Measurements from ENCODE around the gene FXYD6.
"Not testable (repeated sequence)": the region's sequence is repeated elsewhere in the genome, so short reads cannot be mapped to it uniquely, and the experiment has no call there.

The FXYD6 gene

DNA sequence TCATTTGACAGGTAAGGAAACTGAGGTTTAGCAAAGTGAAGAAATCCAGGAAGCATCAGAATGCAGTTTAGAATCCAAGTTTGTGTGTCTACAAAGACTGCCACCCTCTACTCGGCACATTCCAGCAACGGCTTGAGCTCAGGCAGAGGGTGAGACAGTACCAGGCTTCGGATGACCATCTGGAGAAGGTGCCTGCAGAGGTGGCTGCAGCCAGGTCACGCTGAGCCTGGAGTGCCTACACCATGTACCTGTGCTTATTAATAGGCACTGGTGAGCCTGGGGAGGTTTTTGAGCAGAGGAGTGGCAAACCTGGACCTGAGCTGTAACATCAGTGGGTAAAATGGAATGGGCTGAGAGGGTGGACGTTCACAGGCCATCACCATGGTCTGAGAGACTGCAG, 4.7 kb downstream of the FXYD6 start:
- no peak for FAIRE-seq

DNA sequence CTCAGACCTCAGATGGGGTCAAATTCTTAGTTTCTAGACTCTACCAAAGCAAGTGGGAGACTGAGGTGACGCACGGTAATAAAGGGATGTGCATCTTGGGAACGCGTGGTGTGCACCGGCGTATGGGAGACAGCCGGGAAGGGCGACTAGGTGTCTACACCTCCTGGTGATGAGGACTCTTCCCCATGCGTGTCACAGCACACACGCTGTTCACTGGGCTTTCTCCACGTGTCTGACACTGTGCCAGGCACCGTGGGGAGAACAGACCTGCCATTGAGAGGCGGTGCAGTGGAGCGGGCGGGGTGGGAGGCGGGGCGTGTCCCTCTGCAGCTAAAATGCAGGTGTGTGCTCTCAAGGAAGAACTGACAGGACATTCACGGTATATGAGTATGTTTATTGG, 5.3 kb downstream of the FXYD6 start:
- FAIRE-seq (no peak), DNase-seq (ENCODE audit: insufficient read length, low spot score) (no peak)

More for the DNA sequence above, 4.7 kb downstream of the FXYD6 start:
- DNase-seq (ENCODE audit: insufficient read length, low spot score), result no peak

DNA sequence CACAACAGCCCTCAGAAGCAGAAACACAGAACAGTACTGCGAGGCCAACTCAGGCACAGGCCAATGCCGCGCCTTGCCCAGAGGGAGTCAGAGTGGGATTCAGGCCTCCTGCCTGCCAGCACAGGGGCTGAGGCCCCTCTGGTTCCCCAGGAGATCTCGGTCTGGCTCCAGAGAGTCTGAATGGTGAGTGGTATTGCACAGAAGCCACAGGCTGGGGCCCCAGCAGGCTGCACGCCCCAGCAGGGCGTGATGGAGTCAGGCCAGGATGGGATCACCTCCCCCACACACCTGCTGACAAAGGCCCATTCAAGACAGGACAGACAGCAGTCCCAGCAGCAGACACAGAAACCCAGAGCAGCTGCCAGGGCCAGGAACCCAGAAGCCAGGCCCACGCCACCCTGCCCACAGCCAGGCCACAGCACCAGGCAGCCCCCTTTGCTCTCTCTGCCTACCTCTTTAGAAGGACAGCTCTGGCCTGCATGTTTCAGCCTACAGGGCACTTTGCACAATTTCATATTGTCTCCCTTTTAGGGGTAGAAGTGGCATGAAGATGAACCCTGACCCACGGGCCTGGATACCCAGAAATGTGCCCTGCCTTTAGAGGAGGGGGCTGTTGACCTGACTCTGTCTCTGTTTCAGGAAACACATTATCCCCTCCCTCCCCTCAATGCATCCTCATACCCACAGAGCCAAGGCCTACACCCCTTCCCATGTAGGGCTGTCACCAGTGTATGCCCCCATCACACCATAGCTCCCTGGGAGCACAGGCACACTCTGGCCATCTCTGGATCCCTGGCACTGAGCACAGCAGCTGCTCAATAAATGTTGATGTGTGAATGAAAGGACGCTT, 6.1 kb downstream of the FXYD6 start:
- DNase-seq (ENCODE audit: insufficient read length, low spot score) (no peak), FAIRE-seq (no peak)

DNA sequence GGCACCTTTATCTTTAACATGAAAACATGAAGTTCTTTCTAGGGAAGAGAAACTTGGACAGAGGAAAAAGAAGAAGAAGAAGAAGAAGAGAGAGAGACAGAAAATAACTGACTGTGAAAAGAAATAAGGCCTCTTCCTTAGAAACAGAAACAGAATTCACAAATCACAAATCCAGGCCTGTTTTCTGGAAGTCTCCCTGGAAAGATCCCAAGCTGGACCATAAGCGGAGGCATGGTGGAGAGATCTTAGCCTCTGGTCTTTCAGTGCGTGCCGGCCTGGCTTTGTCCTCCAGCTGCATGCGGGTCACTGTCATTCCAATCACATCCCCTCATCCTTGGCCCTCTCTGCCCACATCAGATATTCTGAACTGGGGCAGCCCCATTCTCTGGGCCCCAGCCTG, 6.9 kb downstream of the FXYD6 start:
- FAIRE-seq, result no peak
- DNase-seq (ENCODE audit: insufficient read length, low spot score), result no peak

DNA sequence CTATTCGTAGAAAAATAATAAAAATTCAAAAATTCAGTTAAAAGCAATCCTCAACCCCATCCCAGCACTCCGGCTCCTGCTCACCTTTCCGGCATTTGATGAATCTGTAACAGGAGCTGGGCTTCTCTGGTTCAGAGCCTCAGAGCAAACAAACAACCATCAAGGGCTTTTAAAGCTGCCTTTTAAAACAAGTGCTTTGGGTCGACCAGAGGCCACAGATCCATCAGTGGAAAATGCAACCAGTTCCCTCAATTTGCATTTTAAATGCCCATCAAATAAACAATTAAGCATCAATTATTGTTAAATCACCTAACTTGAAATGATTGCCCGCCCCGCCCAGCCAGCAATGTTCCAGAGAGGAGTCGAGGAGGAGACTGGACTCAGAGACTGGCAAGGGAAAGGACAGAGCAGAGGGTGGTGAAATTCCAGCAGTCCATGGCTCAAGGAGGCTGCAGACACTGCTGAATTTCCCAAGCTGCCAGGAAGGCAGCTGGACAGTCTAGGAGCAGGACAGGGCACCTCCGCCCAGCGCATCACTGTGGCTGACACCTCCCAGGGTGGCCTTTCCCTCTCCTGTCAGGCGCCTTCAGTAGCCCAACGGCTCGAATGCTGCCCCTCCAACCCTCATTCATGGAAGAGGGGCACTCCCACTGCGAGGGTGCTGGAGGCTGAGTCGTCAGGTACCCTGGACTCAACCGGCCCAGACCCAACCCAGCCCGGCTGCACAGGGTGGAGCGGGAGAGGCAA, 7.5 kb downstream of the FXYD6 start:
- FAIRE-seq (no peak), DNase-seq (ENCODE audit: insufficient read length, low spot score) (no peak)

DNA sequence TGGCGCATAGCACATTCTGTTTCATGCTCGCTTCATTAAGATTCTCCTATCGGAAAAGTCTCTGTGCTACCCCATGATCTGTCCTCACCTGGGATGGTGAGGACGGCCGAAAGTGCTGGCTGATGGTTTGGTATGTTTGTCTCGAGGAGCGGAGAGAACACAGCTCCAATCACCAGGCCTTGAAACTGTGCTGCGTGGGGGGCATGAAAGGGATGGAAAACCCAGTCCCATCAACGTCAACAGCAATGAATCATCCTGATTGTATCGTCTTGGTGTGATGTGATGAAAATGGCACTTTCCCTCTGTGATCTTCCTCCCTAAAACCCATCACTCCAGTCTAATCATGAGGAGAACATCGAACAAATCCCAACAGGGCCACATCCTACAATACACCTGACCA, 8.4 kb downstream of the FXYD6 start:
- DNase-seq (ENCODE audit: insufficient read length, low spot score) (no peak), FAIRE-seq (no peak)

DNA sequence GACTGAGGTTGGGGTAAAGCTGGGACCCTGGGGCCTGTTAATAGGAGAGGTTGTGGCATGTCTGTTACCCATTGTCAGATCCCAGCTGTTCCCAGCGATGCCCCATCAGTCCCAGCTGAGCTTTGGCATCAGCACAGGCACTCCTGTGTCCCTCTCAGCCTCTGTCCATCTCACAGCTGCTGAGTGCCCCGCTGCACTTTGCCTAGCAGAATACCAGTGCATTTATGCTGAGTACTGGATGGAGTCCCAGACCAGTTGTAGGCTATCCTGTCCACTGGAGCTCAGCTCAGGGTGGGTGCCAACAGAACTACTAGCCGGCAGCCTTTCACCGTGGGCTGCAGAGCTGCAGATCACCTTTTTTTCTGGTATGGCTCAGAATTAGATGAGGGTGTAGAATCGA, 9.9 kb downstream of the FXYD6 start:
- DNase-seq (ENCODE audit: insufficient read length, low spot score), result no peak
- FAIRE-seq, result no peak

DNA sequence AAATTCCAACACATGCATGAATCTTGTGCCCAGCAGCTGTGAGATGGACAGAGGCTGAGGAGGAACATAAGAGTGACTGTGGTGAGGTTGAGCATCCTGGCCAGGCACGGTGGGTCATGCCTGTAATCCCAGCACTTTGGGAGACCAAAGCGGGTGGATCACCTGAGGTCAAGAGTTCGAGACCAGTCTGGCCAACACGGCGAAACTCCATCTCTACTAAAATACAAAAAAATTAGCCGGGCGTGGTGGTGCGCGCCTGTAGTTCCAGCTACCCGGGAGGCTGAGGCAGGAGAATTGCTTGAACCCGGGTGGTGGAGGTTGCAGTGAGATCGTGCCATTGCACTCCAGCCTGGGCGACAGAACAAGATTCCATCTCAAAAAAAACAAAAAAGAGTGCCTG, 10.9 kb downstream of the FXYD6 start:
- DNase-seq (ENCODE audit: insufficient read length, low spot score); FAIRE-seq: not testable (repeated sequence)

DNA sequence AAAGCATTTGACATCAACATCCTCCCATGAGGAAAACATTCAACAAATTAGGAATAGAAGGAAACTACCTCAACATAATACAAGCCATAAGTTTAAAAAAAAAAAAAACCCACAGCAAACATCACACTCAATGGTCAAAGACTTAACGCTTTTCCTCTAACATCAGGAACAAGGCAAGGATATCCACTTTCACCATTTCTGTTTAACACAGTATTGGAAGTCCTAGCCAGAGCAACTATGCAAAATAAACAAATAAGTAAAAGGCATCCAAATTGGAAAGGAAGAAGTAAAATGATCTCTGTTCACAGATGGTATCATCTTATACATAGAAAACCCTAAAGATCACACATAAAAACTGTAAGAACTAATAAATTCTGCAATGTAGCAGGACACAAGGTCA, 13.1 kb downstream of the FXYD6 start:
- no peak for FAIRE-seq
- no peak for DNase-seq (ENCODE audit: insufficient read length, low spot score)

DNA sequence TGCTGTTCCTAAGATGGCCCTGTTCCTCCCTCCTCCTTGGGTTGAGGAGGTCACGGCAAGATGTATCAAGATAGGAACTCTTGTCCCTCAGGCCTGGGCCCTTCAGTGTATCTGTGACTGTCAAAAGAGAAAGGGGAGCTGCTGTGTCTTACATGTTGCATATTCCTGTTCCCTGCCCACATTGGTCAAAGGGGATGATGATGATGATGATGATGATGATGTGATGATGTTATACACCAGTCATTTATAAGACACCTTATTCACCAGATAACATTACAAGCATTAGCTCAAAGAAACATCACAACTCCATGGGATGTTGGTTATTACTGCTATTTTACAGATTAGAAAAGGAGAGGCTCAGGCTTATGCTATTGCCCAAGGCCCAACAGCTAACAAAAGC, 13.7 kb downstream of the FXYD6 start:
- DNase-seq (ENCODE audit: insufficient read length, low spot score) (no peak), FAIRE-seq (no peak)

DNA sequence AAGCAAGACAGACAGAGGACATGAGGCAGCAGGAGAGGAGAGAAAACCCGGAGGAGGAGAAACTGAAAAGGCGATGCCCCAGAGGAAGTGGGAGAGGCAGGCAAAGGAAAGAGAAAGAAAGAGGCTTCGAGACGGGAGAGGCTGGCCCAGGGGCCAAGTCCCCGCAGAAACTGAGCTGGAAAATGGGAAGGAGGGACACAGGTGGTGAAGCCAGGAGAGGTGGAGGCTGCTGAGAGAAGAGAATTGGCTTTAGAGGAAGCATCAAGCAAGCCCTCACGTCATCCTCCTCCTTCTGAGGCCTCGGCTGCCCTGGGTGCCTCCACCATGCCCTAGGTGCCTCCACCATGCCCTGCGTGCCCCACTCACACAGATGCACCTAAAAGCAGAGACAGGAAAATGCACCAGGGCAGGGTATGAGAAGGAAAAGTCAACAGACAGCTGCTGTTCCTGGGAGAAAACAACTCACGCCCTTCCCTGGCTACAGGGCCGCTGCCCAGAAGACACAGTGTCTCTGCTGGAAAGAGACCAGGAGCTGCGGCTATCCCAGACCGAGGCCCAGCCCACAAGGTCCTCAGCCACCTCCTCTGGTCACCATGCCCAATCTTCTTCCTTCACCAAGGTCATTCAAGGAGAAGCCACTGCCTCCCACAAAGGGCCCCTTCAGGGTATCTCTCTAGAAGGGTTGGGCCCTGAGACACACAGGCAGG, 14.3 kb downstream of the FXYD6 start:
- no peak for DNase-seq (ENCODE audit: insufficient read length, low spot score)
- no peak for FAIRE-seq

DNA sequence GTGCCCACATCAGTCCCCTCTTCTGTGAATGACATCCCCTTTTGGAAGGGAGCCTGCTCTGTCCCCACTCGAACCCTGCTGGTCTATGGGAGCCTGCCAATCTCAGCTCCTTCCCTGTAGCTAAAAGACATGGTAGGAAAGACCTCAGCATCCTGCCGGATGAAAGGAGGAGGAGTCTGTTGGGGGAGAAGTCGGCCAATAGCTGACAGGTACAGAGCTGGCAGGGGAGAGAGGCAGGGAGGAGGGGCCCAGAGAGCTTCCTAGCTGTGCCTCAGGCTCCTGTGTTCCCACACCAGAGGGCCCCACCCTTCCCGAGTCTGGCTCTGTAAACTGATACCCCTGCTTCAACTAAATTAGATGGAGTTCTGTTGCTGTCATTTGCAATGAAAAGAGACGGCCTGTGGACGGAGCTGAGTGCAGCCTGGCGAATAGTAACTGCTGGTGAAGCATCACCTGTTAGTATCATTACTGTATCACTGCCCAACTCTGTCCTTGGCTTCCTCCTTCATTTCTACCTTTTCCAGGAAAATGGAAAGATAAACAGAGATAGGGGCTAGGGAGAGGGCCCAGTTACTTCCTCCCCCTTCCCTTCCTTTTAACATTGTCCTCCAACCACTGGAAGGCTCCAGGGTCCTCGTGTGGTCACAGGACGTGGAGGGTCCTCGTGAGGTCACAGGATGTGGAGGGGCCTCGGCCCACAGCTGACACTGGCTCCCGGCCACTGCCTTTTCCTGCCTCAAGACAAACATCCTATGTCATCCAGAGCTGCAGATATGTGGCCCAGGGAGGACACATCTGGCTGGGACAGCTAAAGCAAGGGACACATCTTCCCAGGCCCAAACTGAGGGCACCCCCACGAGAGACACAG, 15.1 kb downstream of the FXYD6 start:
- DNase-seq (ENCODE audit: insufficient read length, low spot score) (peak; percentile 33), FAIRE-seq (no peak)

DNA sequence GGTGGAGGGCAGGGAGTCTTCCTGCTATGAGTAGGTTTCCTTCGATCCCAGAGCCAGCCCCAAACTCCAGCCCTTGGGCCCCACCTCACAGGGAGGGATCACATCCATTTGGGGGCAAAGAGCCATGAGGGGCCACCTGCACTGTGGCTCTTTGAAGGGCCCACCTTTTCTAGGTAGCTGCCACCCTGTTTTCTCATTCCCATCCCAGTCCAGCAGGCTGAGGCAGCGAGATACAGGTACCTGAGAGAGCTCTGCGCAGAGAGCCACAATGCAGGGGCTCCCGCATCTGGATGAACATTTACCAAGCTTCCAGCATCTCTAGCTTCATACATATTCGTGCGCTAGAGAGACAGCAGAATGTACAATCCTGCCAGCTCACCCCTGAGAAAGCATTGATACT, 16.3 kb downstream of the FXYD6 start:
- FAIRE-seq (no peak), DNase-seq (ENCODE audit: insufficient read length, low spot score) (no peak)

DNA sequence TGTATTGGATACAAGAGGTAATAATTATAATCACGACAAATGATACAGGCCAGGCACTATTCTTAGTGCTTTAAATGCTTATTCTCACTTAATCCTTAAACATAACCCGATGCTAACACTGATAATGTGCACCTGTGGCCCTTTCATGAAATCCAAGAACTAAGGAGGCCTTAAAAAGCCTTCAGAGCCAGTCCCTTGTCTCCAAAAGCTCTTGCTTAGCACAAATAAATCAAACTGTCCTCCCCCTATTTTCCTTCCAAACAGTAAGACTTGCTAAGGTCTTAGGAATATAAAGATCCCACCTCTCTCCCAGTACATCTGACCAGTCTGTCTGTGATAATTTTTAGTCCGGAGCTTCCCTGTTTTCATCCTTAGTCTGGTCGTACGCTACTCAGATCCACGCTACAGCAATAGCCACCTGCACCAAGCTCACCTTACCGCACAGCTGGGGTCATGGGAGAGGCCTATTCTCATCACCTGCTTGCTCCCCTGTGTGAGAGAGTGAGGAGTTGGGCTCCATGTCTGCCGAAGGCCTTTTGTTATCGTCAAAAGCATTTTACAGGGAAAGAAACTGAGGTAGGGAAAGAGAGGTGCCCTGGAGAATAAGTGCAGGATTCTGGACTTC, 16.9 kb downstream of the FXYD6 start:
- DNase-seq (ENCODE audit: insufficient read length, low spot score) (no peak), FAIRE-seq (no peak)

DNA sequence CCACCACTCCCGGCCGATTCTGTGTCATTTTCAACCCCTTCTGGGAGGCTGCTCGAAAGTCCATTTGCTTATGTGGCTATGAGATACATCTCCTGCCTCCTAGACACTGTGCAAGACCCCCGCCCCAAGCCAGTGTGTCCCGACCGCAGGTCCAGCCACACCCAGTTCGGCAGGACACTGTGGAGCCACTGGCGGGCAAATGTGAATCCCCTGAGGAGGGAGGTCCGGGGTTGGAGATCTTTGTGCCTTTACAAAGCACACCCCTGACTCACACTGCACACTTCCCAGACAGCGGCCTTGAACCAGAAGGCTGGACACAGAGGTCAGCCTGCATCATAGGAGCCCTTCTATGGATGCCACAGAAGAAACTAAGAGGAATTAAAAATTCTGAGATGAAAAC, 17.4 kb downstream of the FXYD6 start:
- DNase-seq (ENCODE audit: insufficient read length, low spot score) (no peak), FAIRE-seq (no peak)

DNA sequence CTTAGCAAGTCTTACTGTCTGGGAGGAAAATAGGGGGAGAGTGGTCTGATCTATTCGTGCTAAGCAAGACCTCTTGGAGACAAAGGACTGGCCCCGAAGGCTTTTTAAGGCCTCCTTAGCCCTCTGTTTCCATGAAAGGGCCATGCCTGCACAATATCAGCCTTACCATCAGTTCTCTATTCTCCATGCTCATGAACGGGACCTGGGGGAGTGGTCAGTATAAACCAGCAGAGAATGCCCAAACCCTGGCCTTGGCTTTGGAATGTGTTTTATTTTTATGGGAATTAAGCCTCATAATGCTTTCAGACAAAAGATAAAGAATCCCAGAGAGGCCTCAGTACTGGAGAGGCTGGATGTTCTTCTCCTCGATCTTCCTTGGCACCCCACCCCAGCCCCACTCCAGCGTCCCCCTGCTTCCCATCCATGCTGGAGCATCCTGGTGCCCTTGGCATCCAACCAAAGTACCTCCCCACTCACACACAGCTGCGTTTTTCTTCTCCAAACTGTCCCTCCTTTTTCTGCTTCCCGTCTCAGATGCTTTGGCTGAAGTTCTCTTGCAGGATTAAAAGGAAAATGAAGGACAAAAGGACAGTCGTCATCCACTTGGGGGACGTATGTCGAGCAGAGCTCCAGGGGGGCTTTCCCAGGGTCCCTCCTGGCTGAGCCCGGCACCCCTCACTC, 18.6 kb downstream of the FXYD6 start:
- no peak for DNase-seq (ENCODE audit: insufficient read length, low spot score)
- no peak for FAIRE-seq

DNA sequence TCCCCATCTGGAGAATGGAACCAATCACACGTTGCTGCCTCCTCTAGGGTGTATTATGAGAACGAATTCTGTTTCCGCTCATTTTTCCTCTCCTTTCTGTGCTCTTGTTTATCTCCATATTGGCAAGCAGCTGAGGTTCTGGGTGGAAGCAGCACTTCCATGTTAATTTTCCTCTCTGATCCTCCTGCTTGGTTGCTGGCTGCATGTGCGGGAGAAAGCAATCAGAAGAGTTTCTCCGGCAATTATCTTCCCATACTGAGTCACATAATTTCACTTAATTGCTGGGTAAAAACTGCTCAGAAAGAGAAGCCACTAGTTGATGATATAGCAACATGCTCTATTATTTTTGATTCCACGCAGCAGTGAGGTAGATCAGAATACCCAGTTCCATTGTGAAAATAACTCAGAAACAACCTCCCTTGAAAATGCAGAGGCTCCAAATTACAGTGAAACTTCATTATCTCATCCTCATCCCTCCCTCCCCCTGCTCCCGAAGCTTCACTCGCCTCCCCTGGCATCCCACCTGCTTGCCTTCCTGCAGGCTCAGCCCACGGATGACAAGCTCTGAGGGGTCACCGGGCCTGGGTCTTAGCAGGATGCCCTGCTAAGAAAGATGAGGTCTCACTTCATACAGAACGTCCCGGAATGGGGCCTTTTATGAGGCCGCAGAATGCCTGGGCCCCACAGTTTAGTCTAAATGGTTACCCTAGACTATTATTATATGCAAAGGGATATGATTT, 20.4 kb downstream of the FXYD6 start:
- FAIRE-seq, result no peak
- no peak for DNase-seq (ENCODE audit: insufficient read length, low spot score)

DNA sequence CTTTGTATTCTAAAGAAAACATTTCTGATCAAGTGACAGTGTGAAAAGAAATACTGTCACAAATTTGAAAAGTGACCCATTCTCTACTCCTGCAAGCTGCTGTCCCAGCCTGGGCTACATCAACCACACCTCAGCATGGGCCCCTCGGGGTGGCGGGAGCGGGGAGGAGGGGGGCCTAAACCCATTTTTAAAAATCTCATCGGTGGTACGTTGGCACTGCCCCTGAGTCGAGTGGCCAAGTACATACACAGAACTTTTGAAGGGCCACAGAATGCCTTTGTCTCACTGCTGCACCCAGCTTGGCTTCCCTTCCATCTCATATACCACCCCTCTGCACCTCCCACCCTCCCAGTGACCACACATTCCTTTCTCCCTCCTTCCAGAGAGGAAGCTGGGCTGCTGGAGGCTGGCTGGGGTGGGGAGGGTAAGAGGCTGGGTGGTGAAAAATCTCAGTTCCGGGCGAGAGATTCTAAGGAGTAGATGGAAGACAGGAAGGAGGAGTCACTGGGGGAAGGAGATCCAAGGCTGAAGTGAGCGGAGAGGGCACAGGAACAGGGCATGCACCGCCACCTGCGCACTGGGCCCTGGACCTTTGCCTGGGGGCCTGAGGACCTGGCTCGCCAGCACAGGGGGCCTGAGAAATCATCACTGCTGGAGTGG, 21.1 kb downstream of the FXYD6 start:
- DNase-seq (ENCODE audit: insufficient read length, low spot score), result no peak
- FAIRE-seq, result no peak
